ENCODE data around the gene XXYLT1.
A peak's percentile ranks its signal among the peaks of the same experiment; 100 is the strongest.

The XXYLT1 gene

DNA sequence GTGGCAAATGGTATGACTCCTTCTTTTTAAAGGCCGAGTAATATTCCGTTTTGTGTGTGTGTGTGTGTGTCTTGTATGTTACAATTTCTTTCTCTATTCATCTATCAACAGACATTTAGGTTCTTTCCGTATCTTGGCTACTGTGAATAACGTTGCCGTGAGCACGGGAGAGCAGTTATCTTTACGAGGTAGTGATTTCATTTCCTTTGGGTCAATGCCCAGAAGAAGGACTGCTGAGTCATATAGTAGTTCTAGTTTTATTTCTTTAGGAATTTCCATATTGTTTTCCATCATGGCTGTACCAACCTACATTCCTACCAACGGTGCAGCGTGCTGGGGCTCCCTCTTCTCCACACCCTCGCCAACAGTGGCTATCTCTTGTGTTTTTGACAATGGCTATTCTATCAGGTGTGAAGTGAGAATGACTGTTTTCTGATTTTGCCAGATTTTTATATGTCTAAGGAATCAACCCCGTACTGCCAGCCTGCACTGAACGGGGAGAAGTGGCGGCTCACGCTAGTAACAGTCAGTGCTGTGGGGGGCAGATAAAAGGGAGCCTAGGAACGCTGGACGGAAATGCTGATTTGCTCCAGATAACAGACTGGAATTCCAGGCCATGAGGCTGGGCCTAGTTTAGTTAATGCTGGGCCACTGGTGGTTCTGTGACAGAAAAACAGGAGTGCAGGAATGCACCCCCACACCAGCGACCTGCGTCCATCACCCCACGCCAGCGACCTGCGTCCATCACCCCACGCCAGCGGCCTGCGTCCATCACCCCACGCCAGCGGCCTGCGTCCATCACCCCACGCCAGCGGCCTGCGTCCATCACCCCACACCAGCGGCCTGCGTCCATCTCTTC is 168.1 kb downstream of the XXYLT1 start:
- ChIA-PET CTCF (no interaction called here), POLR2A (no interaction called here)
- no peak overlapping the region for H3K4me3 ChIP-seq (ENCODE audit: low read depth, low read length)
- peak overlapping the region; percentile 47 for H3K27ac ChIP-seq (ENCODE audit: extremely low read depth, low read depth, low read length)
- H3K4me1 ChIP-seq (ENCODE audit: control insufficient read depth, insufficient read depth, low read length): peaks cover 10% of the 10 kb centered on the region; the same call in 1 of the 2 replicates
- no peaks in the 10 kb centered on the region for H3K9me3 ChIP-seq (ENCODE audit: control insufficient read depth, insufficient read depth, low read depth, low read length)
- no peaks in the 10 kb centered on the region for H3K36me3 ChIP-seq (ENCODE audit: control insufficient read depth in 2 of 2, insufficient read depth in 1 of 2, low read length in 2 of 2)
- TF ChIP-seq ZNF561 (tag by site-specific recombination; IDR thresholded peaks at IDR 0.05; ENCODE audit: borderline replicate concordance) (no peak; the same call in 1 of the 2 replicates), ZNF48 (tag by site-specific recombination; IDR thresholded peaks at IDR 0.05) (no peak), ZNF571 (tag by site-specific recombination; IDR thresholded peaks at IDR 0.05) (no peak), ZNF654 (tag by site-specific recombination; IDR thresholded peaks at IDR 0.05; ENCODE audit: low read depth) (no peak), ZNF324 (tag by site-specific recombination; IDR thresholded peaks at IDR 0.05) (no peak), KLF7 (tag by site-specific recombination; IDR thresholded peaks at IDR 0.05; ENCODE audit: borderline replicate concordance) (no peak), GLI4 (tag by site-specific recombination; IDR thresholded peaks at IDR 0.05) (no peak), PRDM1 (tag by site-specific recombination; IDR thresholded peaks at IDR 0.05) (peak; percentile 22; the same call in 1 of the 2 replicates), ZNF560 (tag by site-specific recombination; IDR thresholded peaks at IDR 0.05; ENCODE audit: borderline replicate concordance) (no peak), SP2 (tag by site-specific recombination; IDR thresholded peaks at IDR 0.05) (no peak), ZNF596 (tag by site-specific recombination; IDR thresholded peaks at IDR 0.05) (no peak), ZNF610 (tag by site-specific recombination; IDR thresholded peaks at IDR 0.05; ENCODE audit: borderline replicate concordance) (no peak), BCL11B (tag by site-specific recombination; IDR thresholded peaks at IDR 0.05; ENCODE audit: low read depth) (peak; percentile 86; the same call in 1 of the 2 replicates), ZNF629 (tag by site-specific recombination; IDR thresholded peaks at IDR 0.05) (peak; percentile 93), MYNN (tag by site-specific recombination; IDR thresholded peaks at IDR 0.05; ENCODE audit: borderline replicate concordance) (no peak), ZNF292 (tag by site-specific recombination; IDR thresholded peaks at IDR 0.05; ENCODE audit: borderline replicate concordance, low read depth) (no peak), ZXDB (tag by site-specific recombination; IDR thresholded peaks at IDR 0.05) (peak; percentile 79), GLI2 (tag by site-specific recombination; IDR thresholded peaks at IDR 0.05; ENCODE audit: borderline replicate concordance, low read depth) (peak; percentile 18; the same call in 1 of the 2 replicates), TCF7L2 (IDR thresholded peaks at IDR 0.05; ENCODE audit: borderline replicate concordance, low read depth, low read length) (no peak), ZNF133 (tag by site-specific recombination; IDR thresholded peaks at IDR 0.05) (no peak), ZBTB49 (tag by site-specific recombination; IDR thresholded peaks at IDR 0.05; ENCODE audit: low read depth) (no peak), ZNF677 (tag by site-specific recombination; IDR thresholded peaks at IDR 0.05) (no peak), ZNF529 (tag by site-specific recombination; IDR thresholded peaks at IDR 0.05; ENCODE audit: insufficient replicate concordance) (peak; percentile 95), SALL2 (tag by site-specific recombination; IDR thresholded peaks at IDR 0.05; ENCODE audit: borderline replicate concordance) (no peak)
- TF ChIP-seq, protein P1, sequence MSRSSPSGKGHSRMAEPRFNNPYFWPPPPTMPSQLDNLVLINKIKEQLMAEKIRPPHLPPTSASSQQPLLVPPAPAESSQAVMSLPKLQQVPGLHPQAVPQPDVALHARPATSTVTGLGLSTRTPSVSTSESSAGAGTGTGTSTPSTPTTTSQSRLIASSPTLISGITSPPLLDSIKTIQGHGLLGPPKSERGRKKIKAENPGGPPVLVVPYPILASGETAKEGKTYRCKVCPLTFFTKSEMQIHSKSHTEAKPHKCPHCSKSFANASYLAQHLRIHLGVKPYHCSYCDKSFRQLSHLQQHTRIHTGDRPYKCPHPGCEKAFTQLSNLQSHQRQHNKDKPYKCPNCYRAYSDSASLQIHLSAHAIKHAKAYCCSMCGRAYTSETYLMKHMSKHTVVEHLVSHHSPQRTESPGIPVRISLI (tag by site-specific recombination; IDR thresholded peaks at IDR 0.05): no peak
- TF ChIP-seq, protein P2, sequence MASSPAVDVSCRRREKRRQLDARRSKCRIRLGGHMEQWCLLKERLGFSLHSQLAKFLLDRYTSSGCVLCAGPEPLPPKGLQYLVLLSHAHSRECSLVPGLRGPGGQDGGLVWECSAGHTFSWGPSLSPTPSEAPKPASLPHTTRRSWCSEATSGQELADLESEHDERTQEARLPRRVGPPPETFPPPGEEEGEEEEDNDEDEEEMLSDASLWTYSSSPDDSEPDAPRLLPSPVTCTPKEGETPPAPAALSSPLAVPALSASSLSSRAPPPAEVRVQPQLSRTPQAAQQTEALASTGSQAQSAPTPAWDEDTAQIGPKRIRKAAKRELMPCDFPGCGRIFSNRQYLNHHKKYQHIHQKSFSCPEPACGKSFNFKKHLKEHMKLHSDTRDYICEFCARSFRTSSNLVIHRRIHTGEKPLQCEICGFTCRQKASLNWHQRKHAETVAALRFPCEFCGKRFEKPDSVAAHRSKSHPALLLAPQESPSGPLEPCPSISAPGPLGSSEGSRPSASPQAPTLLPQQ (tag by site-specific recombination; IDR thresholded peaks at IDR 0.05): peak; percentile 51; the same call in 1 of the 2 replicates
- TF ChIP-seq, protein P3, sequence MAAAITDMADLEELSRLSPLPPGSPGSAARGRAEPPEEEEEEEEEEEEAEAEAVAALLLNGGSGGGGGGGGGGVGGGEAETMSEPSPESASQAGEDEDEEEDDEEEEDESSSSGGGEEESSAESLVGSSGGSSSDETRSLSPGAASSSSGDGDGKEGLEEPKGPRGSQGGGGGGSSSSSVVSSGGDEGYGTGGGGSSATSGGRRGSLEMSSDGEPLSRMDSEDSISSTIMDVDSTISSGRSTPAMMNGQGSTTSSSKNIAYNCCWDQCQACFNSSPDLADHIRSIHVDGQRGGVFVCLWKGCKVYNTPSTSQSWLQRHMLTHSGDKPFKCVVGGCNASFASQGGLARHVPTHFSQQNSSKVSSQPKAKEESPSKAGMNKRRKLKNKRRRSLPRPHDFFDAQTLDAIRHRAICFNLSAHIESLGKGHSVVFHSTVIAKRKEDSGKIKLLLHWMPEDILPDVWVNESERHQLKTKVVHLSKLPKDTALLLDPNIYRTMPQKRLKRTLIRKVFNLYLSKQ (tag by site-specific recombination; IDR thresholded peaks at IDR 0.05; ENCODE audit: borderline replicate concordance): no peak
- TF ChIP-seq, protein P4, sequence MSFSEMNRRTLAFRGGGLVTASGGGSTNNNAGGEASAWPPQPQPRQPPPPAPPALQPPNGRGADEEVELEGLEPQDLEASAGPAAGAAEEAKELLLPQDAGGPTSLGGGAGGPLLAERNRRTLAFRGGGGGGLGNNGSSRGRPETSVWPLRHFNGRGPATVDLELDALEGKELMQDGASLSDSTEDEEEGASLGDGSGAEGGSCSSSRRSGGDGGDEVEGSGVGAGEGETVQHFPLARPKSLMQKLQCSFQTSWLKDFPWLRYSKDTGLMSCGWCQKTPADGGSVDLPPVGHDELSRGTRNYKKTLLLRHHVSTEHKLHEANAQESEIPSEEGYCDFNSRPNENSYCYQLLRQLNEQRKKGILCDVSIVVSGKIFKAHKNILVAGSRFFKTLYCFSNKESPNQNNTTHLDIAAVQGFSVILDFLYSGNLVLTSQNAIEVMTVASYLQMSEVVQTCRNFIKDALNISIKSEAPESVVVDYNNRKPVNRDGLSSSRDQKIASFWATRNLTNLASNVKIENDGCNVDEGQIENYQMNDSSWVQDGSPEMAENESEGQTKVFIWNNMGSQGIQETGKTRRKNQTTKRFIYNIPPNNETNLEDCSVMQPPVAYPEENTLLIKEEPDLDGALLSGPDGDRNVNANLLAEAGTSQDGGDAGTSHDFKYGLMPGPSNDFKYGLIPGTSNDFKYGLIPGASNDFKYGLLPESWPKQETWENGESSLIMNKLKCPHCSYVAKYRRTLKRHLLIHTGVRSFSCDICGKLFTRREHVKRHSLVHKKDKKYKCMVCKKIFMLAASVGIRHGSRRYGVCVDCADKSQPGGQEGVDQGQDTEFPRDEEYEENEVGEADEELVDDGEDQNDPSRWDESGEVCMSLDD (tag by site-specific recombination; IDR thresholded peaks at IDR 0.05): no peak

All from HEK293 (cell line).